Bronchial epithelial cell (primary cell): ENCODE data around the gene TRPM1. TPM values are rescaled to one million over a fixed set of nuclear protein-coding genes. Genes with fewer than 3 reads are reported as not detected.

Experiments used
- DNase-seq: peaks from one replicate; pipeline ENCODE4 v3.0.0-alpha.2; 2010; ENCODE audit warnings: low read depth
- FAIRE-seq: peaks from 2 replicates; lab custom pipeline; 2011; peaks lifted over from hg19 to GRCh38; lab: Jason Lieb, UNC
- H3K27me3 ChIP-seq: 2 replicates; pipeline ENCODE4 v1.5.1; 2011; ENCODE audit warnings: low read length; ENCODE audit not compliant: control insufficient read depth, insufficient read depth
- H3K36me3 ChIP-seq: 2 replicates; pipeline ENCODE4 v1.5.1; 2011; ENCODE audit warnings: low read length; ENCODE audit not compliant: control insufficient read depth, insufficient read depth
- H3K4me3 ChIP-seq: 2 replicates; pipeline ENCODE4 v1.5.1; 2011; ENCODE audit warnings: mild to moderate bottlenecking, low read depth, low read length, control low read depth
- CTCF ChIP-seq: IDR thresholded peaks from 2 replicates; pipeline ENCODE4 v1.5.1; 2011; ENCODE audit warnings: mild to moderate bottlenecking, moderate library complexity, low read length, control low read depth, inconsistent platforms; ENCODE audit not compliant: insufficient read depth, severe bottlenecking
- total RNA-seq: library from RNA; depleted of rRNA; stranded (reverse); fragments of >200 nt; gene quantifications from 2 replicates; pipeline ENCODE4 v1.2.1, GENCODE V29; 2014

The TRPM1 gene
- total RNA-seq, 1 donor from 2014 or later, result under 0.01 TPM

GRCh38 chr15:30984118-30984517 lies 117.4 kb downstream of the TRPM1 start:
- TF ChIP-seq CTCF, result no peak
- no peak overlapping the region for H3K4me3 ChIP-seq
- peaks cover 2% of the 10 kb centered on the region for H3K36me3 ChIP-seq
- DNase-seq (peak; percentile 12), FAIRE-seq (no peak)
- H3K27me3 ChIP-seq, result no peaks in the 10 kb centered on the region

- DNase-seq (no peak), FAIRE-seq (no peak)
- Histone ChIP-seq H3K36me3 (peaks cover 2% of the 10 kb centered on the region), H3K27me3 (no peaks in the 10 kb centered on the region), H3K4me3 (no peak overlapping the region)
- no peak for TF ChIP-seq CTCF
Measured at GRCh38 chr15:30979457-30979856, 122.1 kb downstream of the TRPM1 start.

- Histone ChIP-seq H3K27me3 (no peaks in the 10 kb centered on the region), H3K36me3 (peaks cover 4% of the 10 kb centered on the region), H3K4me3 (no peak overlapping the region)
- no peak for TF ChIP-seq CTCF
- DNase-seq, result no peak
- no peak for FAIRE-seq
Measured at GRCh38 chr15:30978328-30978727, 123.2 kb downstream of the TRPM1 start.

- H3K36me3 ChIP-seq, result peaks cover 2% of the 10 kb centered on the region
- no peak for DNase-seq
- no peak for TF ChIP-seq CTCF
- H3K27me3 ChIP-seq, result no peaks in the 10 kb centered on the region
- H3K4me3 ChIP-seq, result no peak overlapping the region
- FAIRE-seq, result no peak
Measured at GRCh38 chr15:30974112-30974511, 127.4 kb downstream of the TRPM1 start.

GRCh38 chr15:30973379-30973778 lies 128.1 kb downstream of the TRPM1 start:
- Histone ChIP-seq H3K36me3 (peaks cover 2% of the 10 kb centered on the region), H3K27me3 (no peaks in the 10 kb centered on the region), H3K4me3 (no peak overlapping the region)
- DNase-seq (no peak), FAIRE-seq (no peak)
- no peak for TF ChIP-seq CTCF

- FAIRE-seq (no peak), DNase-seq (no peak)
- no peak overlapping the region for H3K4me3 ChIP-seq
- no peaks in the 10 kb centered on the region for H3K27me3 ChIP-seq
- H3K36me3 ChIP-seq, result peaks cover 3% of the 10 kb centered on the region
- TF ChIP-seq CTCF, result no peak
Measured at GRCh38 chr15:30969724-30970123, 131.8 kb downstream of the TRPM1 start.
